CD4-positive, alpha-beta T cell treated with Interleukin-12 subunit alpha and Interleukin-12 subunit beta, for 1 hour (primary cell): ENCODE data around the gene PRKACG.

Experiments
- DNase-seq: peaks from one replicate; pipeline ENCODE4 v3.0.0-alpha.2; 2020

PRKACG gene

GRCh38 chr9:68979538-68980314 is 34.2 kb downstream of the PRKACG start:
- DNase-seq: no peak

GRCh38 chr9:68978501-68978900 is 35.4 kb downstream of the PRKACG start:
- DNase-seq: no peak

- DNase-seq: no peak
These were observed 35.8 kb downstream of the PRKACG start for GRCh38 chr9:68978066-68978465.

GRCh38 chr9:68975365-68976043 is 38.4 kb downstream of the PRKACG start:
- no peak for DNase-seq

GRCh38 chr9:68974901-68975300 is 39.0 kb downstream of the PRKACG start:
- DNase-seq: no peak

- no peak for DNase-seq
These were observed 39.5 kb downstream of the PRKACG start for GRCh38 chr9:68974431-68974830.

GRCh38 chr9:68973619-68974018 is 40.3 kb downstream of the PRKACG start:
- no peak for DNase-seq

GRCh38 chr9:68970151-68970550 is 43.8 kb downstream of the PRKACG start:
- no peak for DNase-seq

GRCh38 chr9:68969538-68969937 is 44.4 kb downstream of the PRKACG start:
- DNase-seq: no peak

- no peak for DNase-seq
These were observed 46.1 kb downstream of the PRKACG start for GRCh38 chr9:68967800-68968199.

- no peak for DNase-seq
These were observed 47.4 kb downstream of the PRKACG start for GRCh38 chr9:68966496-68966944.

GRCh38 chr9:68964765-68965164 is 49.1 kb downstream of the PRKACG start:
- DNase-seq: no peak

- DNase-seq: no peak
These were observed 49.8 kb downstream of the PRKACG start for GRCh38 chr9:68964102-68964541.

- DNase-seq: no peak
These were observed 50.5 kb downstream of the PRKACG start for GRCh38 chr9:68963416-68963815.
